Osteoblast (primary cell): ENCODE data around the gene KITLG. TPM values are rescaled to one million over a fixed set of nuclear protein-coding genes. Genes with fewer than 3 reads are reported as not detected.
A peak's percentile ranks its signal among the peaks of the same experiment; 100 is the strongest.

ENCODE experiments used
- DNase-seq: peaks from one replicate; pipeline ENCODE4 v3.0.0; 2011; ENCODE audit warnings: low spot score, mixed read lengths; ENCODE audit not compliant: insufficient read length; ENCODE audit errors: missing footprints
- H2AFZ ChIP-seq: 2 replicates; pipeline ENCODE4 v1.6.0; 2011; ENCODE audit warnings: mild to moderate bottlenecking, low read length
- H3K27ac ChIP-seq: 2 replicates; pipeline ENCODE4 v1.5.1; 2011; ENCODE audit warnings: mild to moderate bottlenecking, low read depth, low read length, moderate library complexity
- H3K27me3 ChIP-seq: 2 replicates; pipeline ENCODE4 v1.6.0; 2012; ENCODE audit warnings: mild to moderate bottlenecking, control low read depth, inconsistent platforms, low read length, moderate library complexity; ENCODE audit not compliant: insufficient read depth
- H3K36me3 ChIP-seq: 2 replicates; pipeline ENCODE4 v1.5.1; 2011; ENCODE audit warnings: mild to moderate bottlenecking, low read length, control low read depth, moderate library complexity; ENCODE audit not compliant: insufficient read depth
- H3K4me1 ChIP-seq: 2 replicates; pipeline ENCODE4 v1.5.1; 2011; ENCODE audit warnings: mild to moderate bottlenecking, low read length, control low read depth, moderate library complexity; ENCODE audit not compliant: insufficient read depth
- H3K4me2 ChIP-seq: 2 replicates; pipeline ENCODE4 v1.6.0; 2011; ENCODE audit warnings: mild to moderate bottlenecking, low read length; ENCODE audit not compliant: insufficient read depth
- H3K4me3 ChIP-seq: fragments of 200-600 bp; sonication (generic); 3 replicates; pipeline ENCODE4 v1.5.1; 2012; ENCODE audit warnings: mild to moderate bottlenecking, low read length, inconsistent platforms; ENCODE audit not compliant: insufficient read depth
- H3K79me2 ChIP-seq: 2 replicates; pipeline ENCODE4 v1.6.0; 2012; ENCODE audit warnings: mild to moderate bottlenecking, low read length, control low read depth, inconsistent platforms; ENCODE audit not compliant: insufficient read depth
- H3K9me3 ChIP-seq: 2 replicates; pipeline ENCODE4 v1.5.1; 2011; ENCODE audit warnings: low read depth, low read length, control low read depth
- H4K20me1 ChIP-seq: 2 replicates; pipeline ENCODE4 v1.6.0; 2012; ENCODE audit warnings: mild to moderate bottlenecking, low read length, control low read depth; ENCODE audit not compliant: insufficient read depth
- CTCF ChIP-seq: IDR thresholded peaks from 2 replicates; pipeline ENCODE4 v1.5.1; 2011; ENCODE audit warnings: mild to moderate bottlenecking, low read depth, low read length, moderate library complexity; ENCODE audit errors: extremely low read depth
- total RNA-seq: library from RNA; depleted of rRNA; stranded (reverse); fragments of >200 nt; gene quantifications from 2 replicates; pipeline ENCODE4 v1.2.3, GENCODE V29; 2012

Gene KITLG
- total RNA-seq, 1 donor = 46.7 TPM

DNA sequence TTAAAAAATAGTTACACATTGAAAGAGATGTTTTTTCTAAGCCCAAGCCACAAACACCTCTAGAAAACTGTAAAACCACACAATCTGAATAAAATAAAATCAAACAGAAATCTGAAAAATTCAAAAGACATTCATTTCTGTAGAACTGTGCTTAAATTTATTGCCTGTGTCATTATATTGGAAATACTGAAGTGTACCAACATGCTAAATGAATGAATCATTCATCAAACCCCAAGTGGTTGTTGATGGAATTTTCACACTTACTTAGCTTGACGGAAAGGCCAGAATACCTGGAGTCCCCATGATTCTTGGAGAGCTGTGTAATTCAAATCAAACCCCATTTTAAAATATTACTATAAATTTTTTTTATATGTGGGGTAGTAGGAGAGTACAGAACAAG, 2.7 kb downstream of the KITLG start:
- H3K4me2 ChIP-seq = peak overlapping the region; percentile 90
- no peaks in the 10 kb centered on the region for H3K27me3 ChIP-seq
- H2AFZ ChIP-seq = no peak overlapping the region
- no peaks in the 10 kb centered on the region for H3K36me3 ChIP-seq
- peaks cover 75% of the 10 kb centered on the region for H3K79me2 ChIP-seq
- H3K4me1 ChIP-seq = peaks cover 43% of the 10 kb centered on the region
- peak overlapping the region; percentile 16 for H3K4me3 ChIP-seq
- peak; percentile 25 for TF ChIP-seq CTCF
- H4K20me1 ChIP-seq = peaks cover 4% of the 10 kb centered on the region
- H3K9me3 ChIP-seq = no peaks in the 10 kb centered on the region
- no peak for DNase-seq
- no peak overlapping the region for H3K27ac ChIP-seq

GRCh38 chr12:88576866-88577265, 3.4 kb downstream of the KITLG start:
- no peak overlapping the region for H2AFZ ChIP-seq
- H3K9me3 ChIP-seq = no peaks in the 10 kb centered on the region
- no peaks in the 10 kb centered on the region for H3K27me3 ChIP-seq
- no peak for TF ChIP-seq CTCF
- no peak for DNase-seq
- H3K4me2 ChIP-seq = peak overlapping the region; percentile 90
- H3K36me3 ChIP-seq = no peaks in the 10 kb centered on the region
- H3K27ac ChIP-seq = no peak overlapping the region
- H3K4me1 ChIP-seq = peaks cover 47% of the 10 kb centered on the region
- H3K4me3 ChIP-seq = peak overlapping the region; percentile 16
- H3K79me2 ChIP-seq = peaks cover 78% of the 10 kb centered on the region
- H4K20me1 ChIP-seq = peaks cover 4% of the 10 kb centered on the region

- H3K4me2 ChIP-seq = peak overlapping the region; percentile 90
- no peak overlapping the region for H2AFZ ChIP-seq
- H3K4me1 ChIP-seq = peaks cover 59% of the 10 kb centered on the region
- no peak overlapping the region for H3K27ac ChIP-seq
- H3K4me3 ChIP-seq = no peak overlapping the region
- no peaks in the 10 kb centered on the region for H3K36me3 ChIP-seq
- H3K79me2 ChIP-seq = peaks cover 92% of the 10 kb centered on the region
- H3K9me3 ChIP-seq = no peaks in the 10 kb centered on the region
- H3K27me3 ChIP-seq = no peaks in the 10 kb centered on the region
- H4K20me1 ChIP-seq = peaks cover 4% of the 10 kb centered on the region
- no peak for TF ChIP-seq CTCF
- DNase-seq = no peak
These were observed 4.8 kb downstream of the KITLG start for GRCh38 chr12:88575361-88575970.

GRCh38 chr12:88574278-88574677, 6.0 kb downstream of the KITLG start:
- Histone ChIP-seq H4K20me1 (peaks cover 4% of the 10 kb centered on the region), H3K9me3 (no peaks in the 10 kb centered on the region), H3K4me1 (peaks cover 71% of the 10 kb centered on the region), H3K27ac (no peak overlapping the region), H3K4me3 (peak overlapping the region; percentile 1), H3K36me3 (no peaks in the 10 kb centered on the region), H3K27me3 (no peaks in the 10 kb centered on the region), H3K79me2 (peaks cover 95% of the 10 kb centered on the region), H3K4me2 (peak overlapping the region; percentile 68), H2AFZ (peak overlapping the region; percentile 33)
- no peak for TF ChIP-seq CTCF
- no peak for DNase-seq
